H9 (cell line): ENCODE data around the gene WFDC2. TPM values are rescaled to one million over a fixed set of nuclear protein-coding genes. Genes with fewer than 3 reads are reported as not detected.

ENCODE experiments used
- DNase-seq: peaks from one replicate; pipeline ENCODE4 v3.0.0-alpha.2; 2017
- H2AFZ ChIP-seq: one replicate; pipeline ENCODE4 v1.6.1; 2013; ENCODE audit warnings: mild to moderate bottlenecking, low read length, control low read depth, moderate library complexity
- H2AK5ac ChIP-seq: 2 replicates; pipeline ENCODE4 v1.6.1; 2013; ENCODE audit warnings: low read length, control low read depth, mixed read lengths; ENCODE audit not compliant: insufficient read length
- H2BK120ac ChIP-seq: one replicate; pipeline ENCODE4 v1.6.1; 2013; ENCODE audit warnings: low read depth, mild to moderate bottlenecking, low read length, control low read depth, inconsistent platforms; ENCODE audit not compliant: poor library complexity, severe bottlenecking
- H2BK12ac ChIP-seq: 2 replicates; pipeline ENCODE4 v1.6.1; 2013; ENCODE audit warnings: low read length, control low read depth, mixed read lengths, low read depth; ENCODE audit not compliant: insufficient read length
- H2BK15ac ChIP-seq: 2 replicates; pipeline ENCODE4 v1.6.1; 2013; ENCODE audit warnings: low read depth, low read length, control low read depth
- H2BK20ac ChIP-seq: one replicate; pipeline ENCODE4 v1.6.1; 2013; ENCODE audit warnings: low read depth, mild to moderate bottlenecking, low read length, control low read depth, inconsistent platforms; ENCODE audit not compliant: poor library complexity, severe bottlenecking
- H2BK5ac ChIP-seq: 2 replicates; pipeline ENCODE4 v1.6.1; 2013; ENCODE audit warnings: low read length, control low read depth, mixed read lengths; ENCODE audit not compliant: insufficient read length
- H3K14ac ChIP-seq: 2 replicates; pipeline ENCODE4 v1.6.1; 2013; ENCODE audit warnings: low read length, control low read depth; ENCODE audit not compliant: insufficient read depth
- H3K18ac ChIP-seq: 2 replicates; pipeline ENCODE4 v1.6.1; 2013; ENCODE audit warnings: low read depth, mild to moderate bottlenecking, mixed read lengths, low read length, control low read depth; ENCODE audit not compliant: insufficient read length
- H3K23ac ChIP-seq: 2 replicates; pipeline ENCODE4 v1.6.1; 2013; ENCODE audit warnings: low read length, control low read depth, mixed read lengths, low read depth; ENCODE audit not compliant: insufficient read length
- H3K23me2 ChIP-seq: 2 replicates; pipeline ENCODE4 v1.6.1; 2013; ENCODE audit warnings: low read depth, mild to moderate bottlenecking, mixed read lengths, low read length, control low read depth; ENCODE audit not compliant: insufficient read length, poor library complexity, severe bottlenecking
- H3K27ac ChIP-seq: 2 replicates; pipeline ENCODE4 v1.5.1; 2013; ENCODE audit warnings: low read length, control low read depth, mixed read lengths, low read depth; ENCODE audit not compliant: insufficient read length
- H3K27me3 ChIP-seq: 2 replicates; pipeline ENCODE4 v1.6.1; 2013; ENCODE audit warnings: low read length, control low read depth, inconsistent platforms; ENCODE audit not compliant: insufficient read depth
- H3K4ac ChIP-seq: 2 replicates; pipeline ENCODE4 v1.6.1; 2013; ENCODE audit warnings: low read depth, mild to moderate bottlenecking, control low read depth, inconsistent platforms, low read length, moderate library complexity
- H3K4me1 ChIP-seq: 2 replicates; pipeline ENCODE4 v1.6.1; 2013; ENCODE audit warnings: low read length, control low read depth, inconsistent platforms; ENCODE audit not compliant: insufficient read depth
- H3K4me2 ChIP-seq: 2 replicates; pipeline ENCODE4 v1.6.1; 2013; ENCODE audit warnings: low read length, control low read depth, mixed read lengths; ENCODE audit not compliant: insufficient read length, insufficient read depth
- H3K56ac ChIP-seq: 2 replicates; pipeline ENCODE4 v1.6.1; 2013; ENCODE audit warnings: low read depth, mild to moderate bottlenecking, mixed read lengths, low read length, control low read depth; ENCODE audit not compliant: insufficient read length
- H3K79me1 ChIP-seq: 2 replicates; pipeline ENCODE4 v1.6.1; 2013; ENCODE audit warnings: low read depth, mild to moderate bottlenecking, moderate library complexity, low read length, control low read depth, inconsistent platforms; ENCODE audit not compliant: insufficient read depth, poor library complexity, severe bottlenecking
- H3K79me2 ChIP-seq: 2 replicates; pipeline ENCODE4 v1.6.1; 2013; ENCODE audit warnings: low read length, control low read depth, inconsistent platforms; ENCODE audit not compliant: insufficient read depth
- H3K9ac ChIP-seq: 2 replicates; pipeline ENCODE4 v1.6.1; 2013; ENCODE audit warnings: low read length, control low read depth, mixed read lengths; ENCODE audit not compliant: insufficient read length; ENCODE audit errors: extremely low read depth
- H3K9me3 ChIP-seq: one replicate; pipeline ENCODE4 v1.6.1; 2013; ENCODE audit warnings: low read depth, low read length, inconsistent platforms; ENCODE audit not compliant: control insufficient read depth
- H3T11ph ChIP-seq: one replicate; pipeline ENCODE4 v1.6.1; 2013; ENCODE audit warnings: mild to moderate bottlenecking, low read length, control low read depth, inconsistent platforms
- H4K20me1 ChIP-seq: one replicate; pipeline ENCODE4 v1.6.1; 2013; ENCODE audit not compliant: control insufficient read depth, insufficient read length, insufficient read depth
- H4K5ac ChIP-seq: 2 replicates; pipeline ENCODE4 v1.6.1; 2013; ENCODE audit warnings: low read depth, mild to moderate bottlenecking, mixed read lengths, low read length, control low read depth; ENCODE audit not compliant: insufficient read length
- H4K8ac ChIP-seq: replicated peaks from 2 replicates; pipeline ENCODE4 v1.6.1; 2013; ENCODE audit warnings: low read length, control low read depth, mixed read lengths, low read depth; ENCODE audit not compliant: insufficient read length
- H4K91ac ChIP-seq: 2 replicates; pipeline ENCODE4 v1.6.1; 2013; ENCODE audit warnings: low read depth, mild to moderate bottlenecking, moderate library complexity, mixed read lengths, low read length, control low read depth; ENCODE audit not compliant: insufficient read length
- H3K27ac Mint-ChIP-seq, 3 experiments: 2 replicates in 2 of 3; 3 replicates in 1 of 3; pipeline ENCODE4 v1.8.0; 2020 to 2021; ENCODE audit warnings: mixed read lengths in 3 of 3, mild to moderate bottlenecking in 1 of 3, moderate library complexity in 1 of 3
- H3K27me3 Mint-ChIP-seq: 2 replicates; pipeline ENCODE4 v1.8.0; 2021; ENCODE audit warnings: low read depth, mild to moderate bottlenecking, moderate library complexity, mixed read lengths
- H3K36me3 Mint-ChIP-seq, 3 experiments: 2 replicates in 2 of 3; 3 replicates in 1 of 3; pipeline ENCODE4 v1.8.0; 2020 to 2021; ENCODE audit warnings: low read depth in 3 of 3, mixed read lengths in 3 of 3; ENCODE audit not compliant: insufficient read depth in 1 of 3
- H3K4me1 Mint-ChIP-seq, 2 experiments: 2 replicates each; pipeline ENCODE4 v1.8.0; 2020; ENCODE audit warnings: mixed read lengths in 2 of 2
- H3K4me3 Mint-ChIP-seq, 2 experiments: 2 replicates in 1 of 2; 3 replicates in 1 of 2; pipeline ENCODE4 v1.8.0; 2020 to 2021; ENCODE audit warnings: mild to moderate bottlenecking in 2 of 2, mixed read lengths in 2 of 2, moderate library complexity in 1 of 2
- H3K9me3 Mint-ChIP-seq, 2 experiments: 2 replicates in 1 of 2; 3 replicates in 1 of 2; pipeline ENCODE4 v1.8.0; 2020; ENCODE audit warnings: mild to moderate bottlenecking in 2 of 2, mixed read lengths in 2 of 2, moderate library complexity in 1 of 2
- CTCF ChIP-seq: fragments of 200-600 bp; sonication (generic); conservative IDR thresholded peaks from 3 replicates; pipeline ENCODE4 v1.8.0; 2021; ENCODE audit warnings: antibody characterized with exemption, mild to moderate bottlenecking
- WGBS: extraction: QIAGEN DNeasy Blood & Tissue Kit; methylation state at CpG from one replicate; pipeline ENCODE4 v1.1.7; 2013; ENCODE audit warnings: missing lambda C conversion rate, low lambda C conversion rate, mixed read lengths; ENCODE audit not compliant: insufficient read length; ENCODE audit errors: extremely low coverage; 5-methylcytosine and 5-hydroxymethylcytosine counted together
- total RNA-seq: library from RNA; stranded (reverse); gene quantifications from 2 replicates; pipeline ENCODE4 v1.2.1, GENCODE V29; 2021

WFDC2 gene
- total RNA-seq, 1 experiment from 2014 or later = 57.1 TPM

- H3K36me3 Mint-ChIP-seq = no peaks in the 10 kb centered on the region
- H3K27ac Mint-ChIP-seq = peak overlapping the region in 1 of 3 experiments; percentile 24; a peak in 1 of 7 replicates
- WGBS = no CpG with 5 or more reads among the region's 5 CpGs
Observed at GRCh38 chr20:45450097-45450818, 19.3 kb upstream of the WFDC2 start.

More at GRCh38 chr20:45450097-45450818, 19.3 kb upstream of the WFDC2 start:
- no peaks in the 10 kb centered on the region for H3K79me1 ChIP-seq
- H3K4me1 ChIP-seq = no peaks in the 10 kb centered on the region
- H3K14ac ChIP-seq = no peak overlapping the region
- H3K23ac ChIP-seq = no peak overlapping the region
- peak; percentile 47 for DNase-seq
- H2BK12ac ChIP-seq = no peak overlapping the region
- no peak overlapping the region for H4K8ac ChIP-seq
- H4K5ac ChIP-seq = no peak overlapping the region
- H4K20me1 ChIP-seq = no peaks in the 10 kb centered on the region
- H3K23me2 ChIP-seq = no peaks in the 10 kb centered on the region
- no peak overlapping the region for H2BK20ac ChIP-seq
- no peak overlapping the region for H3K4me2 ChIP-seq
- H2BK15ac ChIP-seq = no peak overlapping the region
- Mint-ChIP-seq H3K27me3 (peaks cover 8% of the 10 kb centered on the region; the same call in 1 of the 2 replicates), H3K4me3 (no peak overlapping the region), H3K9me3 (no peaks in the 10 kb centered on the region), H3K4me1 (peaks cover 11 to 13% of the 10 kb centered on the region in 2 experiments)
- no peak overlapping the region for H3K18ac ChIP-seq
- no peaks in the 10 kb centered on the region for H3K9me3 ChIP-seq
- peak; percentile 85 for TF ChIP-seq CTCF
- H2AFZ ChIP-seq = no peak overlapping the region
- no peak overlapping the region for H3K56ac ChIP-seq
- no peak overlapping the region for H3K9ac ChIP-seq
- no peak overlapping the region for H4K91ac ChIP-seq
- H3K27ac ChIP-seq = no peak overlapping the region
- H2AK5ac ChIP-seq = no peak overlapping the region
- H2BK5ac ChIP-seq = no peak overlapping the region
- H3K4ac ChIP-seq = no peak overlapping the region
- no peak overlapping the region for H2BK120ac ChIP-seq
- no peak overlapping the region for H3T11ph ChIP-seq
- H3K27me3 ChIP-seq = no peaks in the 10 kb centered on the region
- H3K79me2 ChIP-seq = no peaks in the 10 kb centered on the region
